H9 (cell line): Measurements from ENCODE around the gene PCSK6. TPM values are rescaled to one million over a fixed set of nuclear protein-coding genes. Genes with fewer than 3 reads are reported as not detected.
"Not testable (repeated sequence)": the region's sequence is repeated elsewhere in the genome, so short reads cannot be mapped to it uniquely, and the experiment has no call there.

Experiments
- DNase-seq: peaks from one replicate; pipeline ENCODE4 v3.0.0-alpha.2; 2017
- H2AFZ ChIP-seq: one replicate; pipeline ENCODE4 v1.6.1; 2013; ENCODE audit warnings: mild to moderate bottlenecking, low read length, control low read depth, moderate library complexity
- H2AK5ac ChIP-seq: 2 replicates; pipeline ENCODE4 v1.6.1; 2013; ENCODE audit warnings: low read length, control low read depth, mixed read lengths; ENCODE audit not compliant: insufficient read length
- H2BK120ac ChIP-seq: one replicate; pipeline ENCODE4 v1.6.1; 2013; ENCODE audit warnings: low read depth, mild to moderate bottlenecking, low read length, control low read depth, inconsistent platforms; ENCODE audit not compliant: poor library complexity, severe bottlenecking
- H2BK12ac ChIP-seq: 2 replicates; pipeline ENCODE4 v1.6.1; 2013; ENCODE audit warnings: low read length, control low read depth, mixed read lengths, low read depth; ENCODE audit not compliant: insufficient read length
- H2BK15ac ChIP-seq: 2 replicates; pipeline ENCODE4 v1.6.1; 2013; ENCODE audit warnings: low read depth, low read length, control low read depth
- H2BK20ac ChIP-seq: one replicate; pipeline ENCODE4 v1.6.1; 2013; ENCODE audit warnings: low read depth, mild to moderate bottlenecking, low read length, control low read depth, inconsistent platforms; ENCODE audit not compliant: poor library complexity, severe bottlenecking
- H2BK5ac ChIP-seq: 2 replicates; pipeline ENCODE4 v1.6.1; 2013; ENCODE audit warnings: low read length, control low read depth, mixed read lengths; ENCODE audit not compliant: insufficient read length
- H3K14ac ChIP-seq: 2 replicates; pipeline ENCODE4 v1.6.1; 2013; ENCODE audit warnings: low read length, control low read depth; ENCODE audit not compliant: insufficient read depth
- H3K18ac ChIP-seq: 2 replicates; pipeline ENCODE4 v1.6.1; 2013; ENCODE audit warnings: low read depth, mild to moderate bottlenecking, mixed read lengths, low read length, control low read depth; ENCODE audit not compliant: insufficient read length
- H3K23ac ChIP-seq: 2 replicates; pipeline ENCODE4 v1.6.1; 2013; ENCODE audit warnings: low read length, control low read depth, mixed read lengths, low read depth; ENCODE audit not compliant: insufficient read length
- H3K23me2 ChIP-seq: 2 replicates; pipeline ENCODE4 v1.6.1; 2013; ENCODE audit warnings: low read depth, mild to moderate bottlenecking, mixed read lengths, low read length, control low read depth; ENCODE audit not compliant: insufficient read length, poor library complexity, severe bottlenecking
- H3K27ac ChIP-seq: 2 replicates; pipeline ENCODE4 v1.5.1; 2013; ENCODE audit warnings: low read length, control low read depth, mixed read lengths, low read depth; ENCODE audit not compliant: insufficient read length
- H3K27me3 ChIP-seq: 2 replicates; pipeline ENCODE4 v1.6.1; 2013; ENCODE audit warnings: low read length, control low read depth, inconsistent platforms; ENCODE audit not compliant: insufficient read depth
- H3K4ac ChIP-seq: 2 replicates; pipeline ENCODE4 v1.6.1; 2013; ENCODE audit warnings: low read depth, mild to moderate bottlenecking, control low read depth, inconsistent platforms, low read length, moderate library complexity
- H3K4me1 ChIP-seq: 2 replicates; pipeline ENCODE4 v1.6.1; 2013; ENCODE audit warnings: low read length, control low read depth, inconsistent platforms; ENCODE audit not compliant: insufficient read depth
- H3K4me2 ChIP-seq: 2 replicates; pipeline ENCODE4 v1.6.1; 2013; ENCODE audit warnings: low read length, control low read depth, mixed read lengths; ENCODE audit not compliant: insufficient read length, insufficient read depth
- H3K56ac ChIP-seq: 2 replicates; pipeline ENCODE4 v1.6.1; 2013; ENCODE audit warnings: low read depth, mild to moderate bottlenecking, mixed read lengths, low read length, control low read depth; ENCODE audit not compliant: insufficient read length
- H3K79me1 ChIP-seq: 2 replicates; pipeline ENCODE4 v1.6.1; 2013; ENCODE audit warnings: low read depth, mild to moderate bottlenecking, moderate library complexity, low read length, control low read depth, inconsistent platforms; ENCODE audit not compliant: insufficient read depth, poor library complexity, severe bottlenecking
- H3K79me2 ChIP-seq: 2 replicates; pipeline ENCODE4 v1.6.1; 2013; ENCODE audit warnings: low read length, control low read depth, inconsistent platforms; ENCODE audit not compliant: insufficient read depth
- H3K9ac ChIP-seq: 2 replicates; pipeline ENCODE4 v1.6.1; 2013; ENCODE audit warnings: low read length, control low read depth, mixed read lengths; ENCODE audit not compliant: insufficient read length; ENCODE audit errors: extremely low read depth
- H3K9me3 ChIP-seq: one replicate; pipeline ENCODE4 v1.6.1; 2013; ENCODE audit warnings: low read depth, low read length, inconsistent platforms; ENCODE audit not compliant: control insufficient read depth
- H3T11ph ChIP-seq: one replicate; pipeline ENCODE4 v1.6.1; 2013; ENCODE audit warnings: mild to moderate bottlenecking, low read length, control low read depth, inconsistent platforms
- H4K20me1 ChIP-seq: one replicate; pipeline ENCODE4 v1.6.1; 2013; ENCODE audit not compliant: control insufficient read depth, insufficient read length, insufficient read depth
- H4K5ac ChIP-seq: 2 replicates; pipeline ENCODE4 v1.6.1; 2013; ENCODE audit warnings: low read depth, mild to moderate bottlenecking, mixed read lengths, low read length, control low read depth; ENCODE audit not compliant: insufficient read length
- H4K8ac ChIP-seq: replicated peaks from 2 replicates; pipeline ENCODE4 v1.6.1; 2013; ENCODE audit warnings: low read length, control low read depth, mixed read lengths, low read depth; ENCODE audit not compliant: insufficient read length
- H4K91ac ChIP-seq: 2 replicates; pipeline ENCODE4 v1.6.1; 2013; ENCODE audit warnings: low read depth, mild to moderate bottlenecking, moderate library complexity, mixed read lengths, low read length, control low read depth; ENCODE audit not compliant: insufficient read length
- H3K27ac Mint-ChIP-seq, 3 experiments: 2 replicates in 2 of 3; 3 replicates in 1 of 3; pipeline ENCODE4 v1.8.0; 2020 to 2021; ENCODE audit warnings: mixed read lengths in 3 of 3, mild to moderate bottlenecking in 1 of 3, moderate library complexity in 1 of 3
- H3K27me3 Mint-ChIP-seq: 2 replicates; pipeline ENCODE4 v1.8.0; 2021; ENCODE audit warnings: low read depth, mild to moderate bottlenecking, moderate library complexity, mixed read lengths
- H3K36me3 Mint-ChIP-seq, 3 experiments: 2 replicates in 2 of 3; 3 replicates in 1 of 3; pipeline ENCODE4 v1.8.0; 2020 to 2021; ENCODE audit warnings: low read depth in 3 of 3, mixed read lengths in 3 of 3; ENCODE audit not compliant: insufficient read depth in 1 of 3
- H3K4me1 Mint-ChIP-seq, 2 experiments: 2 replicates each; pipeline ENCODE4 v1.8.0; 2020; ENCODE audit warnings: mixed read lengths in 2 of 2
- H3K4me3 Mint-ChIP-seq, 2 experiments: 2 replicates in 1 of 2; 3 replicates in 1 of 2; pipeline ENCODE4 v1.8.0; 2020 to 2021; ENCODE audit warnings: mild to moderate bottlenecking in 2 of 2, mixed read lengths in 2 of 2, moderate library complexity in 1 of 2
- H3K9me3 Mint-ChIP-seq, 2 experiments: 2 replicates in 1 of 2; 3 replicates in 1 of 2; pipeline ENCODE4 v1.8.0; 2020; ENCODE audit warnings: mild to moderate bottlenecking in 2 of 2, mixed read lengths in 2 of 2, moderate library complexity in 1 of 2
- CTCF ChIP-seq: fragments of 200-600 bp; sonication (generic); conservative IDR thresholded peaks from 3 replicates; pipeline ENCODE4 v1.8.0; 2021; ENCODE audit warnings: antibody characterized with exemption, mild to moderate bottlenecking
- WGBS: extraction: QIAGEN DNeasy Blood & Tissue Kit; methylation state at CpG from one replicate; pipeline ENCODE4 v1.1.7; 2013; ENCODE audit warnings: missing lambda C conversion rate, low lambda C conversion rate, mixed read lengths; ENCODE audit not compliant: insufficient read length; ENCODE audit errors: extremely low coverage; 5-methylcytosine and 5-hydroxymethylcytosine counted together
- total RNA-seq: library from RNA; stranded (reverse); gene quantifications from 2 replicates; pipeline ENCODE4 v1.2.1, GENCODE V29; 2021

The PCSK6 gene
- total RNA-seq, 1 experiment from 2014 or later: 4.0 TPM

GRCh38 chr15:101337976-101338375 is 151.5 kb downstream of the PCSK6 start:
- Histone ChIP-seq H3K9me3 (peaks cover 7% of the 10 kb centered on the region), H3K56ac (no peak overlapping the region), H3K27ac (no peak overlapping the region), H2BK15ac (no peak overlapping the region), H3K14ac (peak overlapping the region; percentile 35; the same call in 1 of the 2 replicates), H3K4me2 (no peak overlapping the region), H3K23ac (no peak overlapping the region), H2AK5ac (no peak overlapping the region), H4K20me1 (no peaks in the 10 kb centered on the region), H3K4ac (no peak overlapping the region), H4K8ac (no peak overlapping the region), H4K5ac (no peak overlapping the region), H3K4me1 (no peaks in the 10 kb centered on the region), H3K18ac (no peak overlapping the region), H3K27me3 (no peaks in the 10 kb centered on the region; the same call in 1 of the 2 replicates), H3K23me2 (no peaks in the 10 kb centered on the region), H3K9ac (no peak overlapping the region), H3T11ph (no peak overlapping the region), H4K91ac (no peak overlapping the region), H2BK5ac (no peak overlapping the region), H2AFZ (no peak overlapping the region), H2BK20ac (no peak overlapping the region), H2BK120ac (no peak overlapping the region), H3K79me2 (no peaks in the 10 kb centered on the region), H3K79me1 (no peaks in the 10 kb centered on the region), H2BK12ac (no peak overlapping the region)
- no peak overlapping the region for H3K4me3 Mint-ChIP-seq
- H3K4me1 Mint-ChIP-seq: no peaks in the 10 kb centered on the region
- H3K9me3 Mint-ChIP-seq: peaks cover 13% of the 10 kb centered on the region in 2 experiments; a peak in 4 of 5 replicates
- H3K27ac Mint-ChIP-seq: no peak overlapping the region
- no CpG with 5 or more reads among the region's 7 CpGs for WGBS
- DNase-seq: no peak
- H3K36me3 Mint-ChIP-seq: peaks cover 5 to 8% (median 6%) of the 10 kb centered on the region in 3 experiments
- no peak for TF ChIP-seq CTCF
- peaks cover 65% of the 10 kb centered on the region for H3K27me3 Mint-ChIP-seq

GRCh38 chr15:101333907-101334789 is 155.4 kb downstream of the PCSK6 start:
- not testable (repeated sequence) for H3K79me1 ChIP-seq, DNase-seq, H2BK120ac ChIP-seq, H2AFZ ChIP-seq, H3K4ac ChIP-seq, H4K91ac ChIP-seq, H3K79me2 ChIP-seq, H3K27ac Mint-ChIP-seq, H3K56ac ChIP-seq, H2BK15ac ChIP-seq, H3K4me2 ChIP-seq, H3K36me3 Mint-ChIP-seq, H3K4me1 ChIP-seq, H2BK5ac ChIP-seq, H3K14ac ChIP-seq, H4K8ac ChIP-seq, H2BK12ac ChIP-seq, H3K9me3 ChIP-seq, H3K27me3 ChIP-seq, H3K23me2 ChIP-seq, H3K27ac ChIP-seq, H3K4me1 Mint-ChIP-seq, H4K20me1 ChIP-seq, H2BK20ac ChIP-seq, H3T11ph ChIP-seq, H4K5ac ChIP-seq, H2AK5ac ChIP-seq, H3K23ac ChIP-seq, H3K9ac ChIP-seq, H3K4me3 Mint-ChIP-seq
- WGBS: no CpG with 5 or more reads among the region's 16 CpGs
- Mint-ChIP-seq H3K27me3 (peaks cover 85% of the 10 kb centered on the region), H3K9me3 (peaks cover 13% of the 10 kb centered on the region in 2 experiments; a peak in 4 of 5 replicates)
- H3K18ac ChIP-seq: peak overlapping the region; percentile 21
